UCSD-AML1 (cell line): Measurements from ENCODE around the gene OR10S1.
A peak's percentile ranks its signal among the peaks of the same experiment; 100 is the strongest.
"Not testable (repeated sequence)": the region's sequence is repeated elsewhere in the genome, so short reads cannot be mapped to it uniquely, and the experiment has no call there.

Source experiments
- DNase-seq: peaks from one replicate; lab custom pipeline; 2025; ENCODE audit not compliant: unreplicated experiment; lab: John Stamatoyannopoulos, UW

The OR10S1 gene

GRCh38 chr11:123977731-123978347 is at the start of gene OR10S1:
Gene OR10S1, minus strand, starts transcription at chr11:123977781. Its CDS starts 117 bp downstream, at chr11:123977664.
- DNase-seq, result no peak

DNA sequence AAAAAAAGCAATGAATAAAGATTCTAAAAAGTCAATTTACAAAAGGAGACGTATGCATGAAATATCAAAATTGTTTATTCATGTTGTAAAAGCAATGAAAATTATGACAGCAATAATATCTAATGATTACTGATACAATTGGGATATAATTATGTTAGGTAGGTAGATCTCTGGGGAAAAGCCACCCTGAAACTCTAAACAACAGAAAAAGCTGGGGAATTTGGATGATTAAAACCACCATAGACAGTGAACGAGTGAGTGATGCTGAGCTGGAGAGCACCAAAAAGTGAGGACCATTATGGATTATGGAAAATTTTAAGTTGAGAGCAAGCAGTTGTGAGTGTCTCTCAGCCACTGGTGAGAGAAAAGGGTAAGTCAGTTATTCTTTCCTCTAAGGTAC is 48.9 kb upstream of the OR10S1 start, which contains the start of gene OR10G8:
OR10G8 (plus strand) TSS at position 301 of the 400 bp plus-strand sequence. CDS start 2,825 bp downstream, outside the sequence.
- DNase-seq, result no peak

GRCh38 chr11:124015837-124016236 is 38.3 kb upstream of the OR10S1 start:
- DNase-seq, result not testable (repeated sequence)

DNA sequence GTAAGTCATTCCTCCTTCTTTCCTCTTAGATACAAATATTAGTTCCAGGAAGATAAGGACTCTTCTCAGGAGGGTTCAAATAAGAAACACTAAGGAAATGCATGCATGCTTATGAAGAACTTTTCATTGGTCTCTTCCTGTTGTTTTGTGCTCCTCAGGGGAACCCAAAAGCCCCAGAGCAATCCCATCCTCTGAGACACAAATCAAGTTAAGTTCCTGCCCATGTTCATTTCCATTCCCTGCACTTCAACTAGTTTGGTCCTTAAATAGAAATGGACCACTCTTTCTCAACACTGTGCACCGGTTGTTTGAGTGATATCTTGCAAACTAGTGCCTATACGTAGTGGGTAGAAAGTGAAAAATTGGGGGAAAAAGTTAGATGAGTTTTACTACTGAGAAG is 35.1 kb upstream of the OR10S1 start, which contains the start of gene OR10G4:
OR10G4 (plus strand) TSS at position 301 of the 400 bp plus-strand sequence. CDS start 2,578 bp downstream, outside the sequence.
- no peak for DNase-seq

DNA sequence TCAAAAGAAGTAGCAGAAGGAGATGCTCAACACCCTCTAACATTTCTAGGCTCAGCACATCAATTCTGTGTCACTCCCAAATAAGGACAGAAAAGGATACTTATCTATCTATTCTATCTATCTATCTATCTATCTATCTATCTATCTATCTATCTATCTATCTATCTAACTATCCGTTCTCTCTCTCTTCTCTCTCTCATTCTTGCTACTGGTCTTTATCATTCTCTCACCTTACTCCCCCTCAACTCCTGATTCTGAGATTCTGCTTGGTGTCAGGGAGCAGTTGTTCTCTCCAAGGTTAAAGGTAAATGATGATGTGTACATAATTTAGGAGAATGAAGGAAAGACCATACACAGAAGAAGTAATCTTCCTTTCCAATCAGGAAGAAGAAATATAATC is 17.5 kb upstream of the OR10S1 start, which contains the start of gene OR10G6:
OR10G6 (minus strand) TSS at position 43 of the 400 bp plus-strand sequence; CDS start at position 43, 0 bp downstream.
- no peak for DNase-seq

GRCh38 chr11:123979311-123979710 is 1.7 kb upstream of the OR10S1 start:
- DNase-seq, result no peak

- DNase-seq, result peak; percentile 25
Measured at GRCh38 chr11:123976770-123977560, 616 bp downstream of the OR10S1 start.

- no peak for DNase-seq
Measured at GRCh38 chr11:123973816-123974215, 3.8 kb downstream of the OR10S1 start.

DNA sequence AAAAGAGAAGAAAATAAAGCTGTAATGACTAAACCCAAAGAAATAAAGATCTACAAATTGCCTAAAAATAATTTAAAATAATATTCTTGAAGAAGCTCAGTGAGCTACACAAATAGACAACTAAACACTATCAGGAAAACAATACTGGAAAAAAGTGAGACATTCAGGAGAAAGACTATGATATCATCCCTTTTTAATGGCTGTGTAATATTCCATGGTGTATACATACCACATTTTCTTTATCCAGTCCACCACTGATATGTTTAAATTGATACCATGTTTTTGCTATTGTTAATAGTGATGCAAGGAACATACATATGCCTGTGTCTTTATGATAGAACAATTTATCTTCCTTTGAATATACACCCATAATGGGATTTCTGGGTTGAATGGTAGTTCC is 20.8 kb downstream of the OR10S1 start:
- DNase-seq, result no peak

DNA sequence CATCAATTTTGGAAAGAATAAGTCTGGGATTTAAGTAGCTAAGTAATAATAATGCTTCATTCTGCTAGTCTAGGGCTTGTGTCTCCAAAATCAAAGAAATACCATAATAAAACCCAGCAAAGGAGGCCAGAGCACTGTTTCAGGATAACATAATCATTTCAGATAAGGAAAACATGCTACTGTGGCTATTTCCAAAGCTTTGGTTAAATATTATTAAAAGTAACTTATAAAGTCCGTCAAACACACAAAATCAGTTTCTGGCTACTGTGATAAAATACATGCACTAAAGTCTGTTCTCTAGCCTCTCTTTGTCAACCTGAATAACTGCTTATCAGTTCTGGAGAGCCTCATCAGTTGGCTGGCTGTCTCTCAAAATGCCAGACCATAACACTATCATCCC is 32.4 kb downstream of the OR10S1 start:
- no peak for DNase-seq

DNA sequence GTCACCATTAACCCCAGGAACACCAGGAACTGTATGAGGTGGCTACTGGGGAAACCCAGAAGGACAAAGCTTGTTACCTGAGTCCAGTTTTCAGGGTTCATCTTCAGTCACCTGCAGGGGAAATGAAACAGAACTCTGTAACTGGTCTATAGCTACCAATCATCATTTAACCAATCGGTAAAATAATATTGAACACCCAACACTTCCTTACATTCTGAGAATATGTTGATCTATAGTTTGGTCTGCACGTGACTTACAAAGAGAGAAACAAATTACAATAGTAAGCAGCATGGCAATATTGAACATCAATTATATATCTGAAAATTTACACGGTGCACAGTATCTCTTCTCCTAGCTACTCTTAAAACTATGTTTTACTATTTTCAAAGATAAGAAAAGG is 33.8 kb downstream of the OR10S1 start, which contains the start of gene OR6T1:
OR6T1 (minus strand) TSS at position 101 of the 400 bp plus-strand sequence; CDS start at position 101, 0 bp downstream.
- DNase-seq, result no peak

DNA sequence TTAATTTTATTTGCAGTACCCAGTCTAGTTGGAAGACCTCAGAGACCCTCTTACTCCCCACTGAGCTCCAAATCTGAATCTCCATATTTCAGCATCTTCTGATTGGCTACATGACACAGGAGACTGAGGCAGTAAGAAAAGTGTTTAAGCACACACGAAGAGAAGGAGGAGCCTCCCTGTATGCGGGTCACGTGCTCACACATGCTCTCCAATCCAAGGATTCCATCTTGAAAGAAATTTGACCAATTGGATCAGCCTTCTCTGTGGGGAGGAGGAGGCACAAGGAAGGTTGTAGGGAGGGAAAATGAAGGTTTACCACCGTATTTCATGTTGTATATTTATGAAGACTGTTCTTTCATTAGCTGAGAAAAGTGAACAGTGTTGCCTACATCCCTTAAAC is 35.2 kb downstream of the OR10S1 start:
- no peak for DNase-seq

DNA sequence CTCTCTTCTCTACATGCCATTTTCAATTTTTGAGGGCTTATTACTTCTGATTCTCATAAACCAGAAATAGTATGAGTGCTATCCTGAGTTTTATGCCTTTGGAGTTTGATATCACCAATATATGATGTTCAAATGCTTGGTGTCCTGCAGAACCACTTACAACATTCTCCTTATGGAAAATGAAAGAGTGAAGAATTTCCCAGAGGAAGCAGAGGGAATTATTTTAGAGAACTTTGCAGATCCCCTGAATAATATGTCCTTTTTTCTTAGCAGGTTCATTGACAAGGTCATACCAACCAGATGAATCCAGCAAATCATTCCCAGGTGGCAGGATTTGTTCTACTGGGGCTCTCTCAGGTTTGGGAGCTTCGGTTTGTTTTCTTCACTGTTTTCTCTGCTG is 38.3 kb downstream of the OR10S1 start, which contains the start of gene OR4D5:
OR4D5 (plus strand) TSS at position 301 of the 400 bp plus-strand sequence; CDS start at position 301, 0 bp downstream.
- DNase-seq, result no peak
